HG03521 (cell line): ENCODE results near the gene LDAH.
"Not testable (repeated sequence)": the region's sequence is repeated elsewhere in the genome, so short reads cannot be mapped to it uniquely, and the experiment has no call there.

ENCODE experiments used
- ATAC-seq: cut with Tn5 transposase; IDR thresholded peaks from one replicate; pipeline ENCODE4 v1.9.1; 2021; ENCODE audit warnings: mild to moderate bottlenecking, moderate library complexity; ENCODE audit not compliant: unreplicated experiment

LDAH gene

DNA sequence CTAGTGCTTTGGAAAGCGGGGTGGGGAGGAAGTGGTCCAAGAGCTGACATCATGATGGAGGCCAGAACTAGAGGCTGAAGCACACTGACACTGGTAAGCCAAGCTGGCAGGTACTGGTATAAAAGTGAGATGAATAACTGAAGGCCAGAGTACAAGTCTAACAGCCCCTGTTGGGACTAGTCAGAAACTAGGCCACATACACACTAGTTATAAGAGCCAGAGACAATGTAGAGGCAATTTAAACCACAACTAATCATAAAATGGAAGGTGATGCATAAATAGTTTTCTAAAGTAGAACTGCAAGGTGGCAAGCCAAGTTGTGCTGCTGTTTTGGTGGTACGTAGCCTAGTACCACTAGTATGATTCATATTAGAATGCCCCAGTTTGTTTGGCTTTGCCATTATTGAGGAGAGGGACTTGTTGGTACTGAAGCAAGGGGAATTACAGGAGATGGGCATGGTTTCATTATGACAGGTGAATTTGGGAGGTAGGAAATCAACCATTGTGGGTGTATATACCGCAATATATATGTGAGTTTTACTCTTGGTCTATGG, 98.3 kb downstream of the LDAH start:
- ATAC-seq = no peak

DNA sequence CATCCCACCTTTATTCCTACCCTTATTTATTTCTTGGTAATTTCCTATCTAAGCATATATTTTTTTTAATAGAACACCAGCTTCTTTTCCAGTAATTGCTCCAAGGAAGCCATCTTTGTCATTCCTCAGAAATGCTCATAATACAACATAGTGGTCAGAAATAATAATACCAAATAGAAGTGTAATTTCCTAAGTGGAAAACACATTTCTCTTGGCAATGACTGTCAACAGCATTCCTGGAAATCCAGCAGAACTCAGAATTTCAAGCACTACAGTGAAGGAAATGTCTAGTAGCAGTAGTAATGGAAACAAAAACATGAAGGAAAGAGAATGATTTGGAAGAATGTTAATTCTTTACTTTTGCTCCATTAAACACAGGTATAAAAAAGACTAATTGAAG, 99.4 kb downstream of the LDAH start:
- ATAC-seq = no peak

DNA sequence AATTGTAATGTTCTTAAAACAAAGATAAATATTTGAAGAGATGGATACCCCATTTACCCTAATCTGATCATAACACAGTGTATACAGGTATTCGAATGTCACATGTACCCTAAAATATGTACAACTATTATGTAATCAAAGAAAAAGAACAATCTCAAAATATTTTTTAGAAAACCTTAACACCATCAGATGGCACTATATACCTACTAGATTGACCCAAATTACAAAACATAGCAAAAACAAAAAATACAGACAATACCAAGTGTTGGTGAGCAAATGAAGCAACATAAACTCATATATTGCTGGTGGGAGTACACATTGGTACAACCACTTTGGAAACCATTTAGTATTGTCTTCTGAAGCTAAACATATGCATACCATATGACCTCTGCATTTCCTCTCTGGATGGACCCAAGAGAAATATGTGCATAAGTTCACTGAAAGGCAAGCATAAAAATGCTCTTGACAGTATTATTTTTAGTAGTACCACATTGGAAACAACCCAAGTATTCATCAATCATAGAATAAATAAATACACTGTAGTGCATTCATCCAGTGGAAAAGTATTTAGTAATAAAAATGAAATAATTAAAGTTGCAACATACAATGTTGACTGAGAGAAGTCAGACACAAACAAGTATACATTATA, 100.2 kb downstream of the LDAH start:
- no peak for ATAC-seq

DNA sequence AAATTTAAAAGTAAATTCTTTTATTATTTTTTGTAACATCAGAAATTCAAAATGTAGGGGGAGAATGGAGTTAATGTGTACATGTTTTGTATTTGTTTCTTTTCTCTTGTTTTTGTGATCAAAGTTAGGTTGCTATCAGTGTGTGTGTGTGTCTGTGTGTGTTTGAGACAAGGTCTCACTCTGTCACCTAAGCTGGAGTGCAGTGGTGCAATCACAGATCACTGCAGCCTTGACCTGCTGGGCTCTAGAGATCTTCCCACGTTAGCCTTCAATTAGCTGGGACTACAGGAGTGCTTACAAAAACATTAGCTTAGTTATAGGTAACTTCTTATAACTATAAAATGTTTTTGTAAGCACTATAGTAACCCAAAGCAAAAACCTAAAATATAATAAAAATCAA, 105.3 kb downstream of the LDAH start:
- no peak for ATAC-seq

DNA sequence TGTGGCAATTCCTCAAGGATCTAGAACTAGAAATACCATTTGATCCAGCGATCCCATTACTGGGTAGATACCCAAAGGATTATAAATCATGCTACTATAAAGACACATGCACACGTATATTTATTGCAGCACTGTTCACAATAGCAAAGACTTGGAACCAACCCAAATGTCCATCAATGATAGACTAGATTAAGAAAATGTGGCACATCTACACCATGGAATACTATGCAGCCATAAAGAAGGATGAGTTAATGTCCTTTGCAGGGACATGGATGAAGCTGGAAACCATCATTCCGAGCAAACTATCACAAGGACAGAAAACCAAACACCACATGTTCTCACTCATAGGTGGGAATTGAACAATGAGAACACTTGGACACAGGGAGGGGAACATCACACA, 106.7 kb downstream of the LDAH start:
- ATAC-seq = not testable (repeated sequence)

DNA sequence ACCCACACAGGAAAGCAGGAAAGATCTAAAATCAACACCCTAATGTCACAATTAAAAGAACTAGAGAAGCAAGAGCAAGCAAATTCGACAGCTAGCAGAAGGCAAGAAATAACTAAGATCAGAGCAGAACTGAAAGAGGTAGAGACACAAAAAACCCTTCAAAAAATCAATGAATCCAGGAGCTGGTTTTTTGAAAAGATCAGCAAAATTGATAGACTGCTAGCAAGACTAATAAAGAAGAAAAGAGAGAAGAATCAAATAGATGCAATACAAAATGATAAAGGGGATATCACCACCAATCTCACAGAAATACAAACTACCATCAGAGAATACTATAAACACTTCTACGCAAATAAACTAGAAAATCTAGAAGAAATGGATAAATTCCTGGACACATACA, 108.5 kb downstream of the LDAH start:
- ATAC-seq = not testable (repeated sequence)

DNA sequence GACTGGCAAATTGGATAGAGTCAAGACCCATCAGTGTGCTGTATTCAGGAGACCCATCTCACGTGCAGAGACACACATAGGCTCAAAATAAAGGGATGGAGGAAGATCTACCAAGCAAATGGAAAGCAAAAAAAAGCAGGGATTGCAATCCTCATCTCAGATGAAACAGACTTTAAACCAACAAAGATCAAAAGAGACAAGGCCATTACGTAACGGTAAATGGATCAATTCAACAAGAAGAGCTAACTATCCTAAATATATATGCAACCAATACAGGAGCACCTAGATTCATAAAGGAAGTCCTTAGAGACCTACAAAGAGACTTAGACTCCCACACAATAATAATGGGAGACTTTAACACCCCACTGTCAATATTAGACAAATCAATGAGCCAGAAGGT, 109.3 kb downstream of the LDAH start:
- not testable (repeated sequence) for ATAC-seq

DNA sequence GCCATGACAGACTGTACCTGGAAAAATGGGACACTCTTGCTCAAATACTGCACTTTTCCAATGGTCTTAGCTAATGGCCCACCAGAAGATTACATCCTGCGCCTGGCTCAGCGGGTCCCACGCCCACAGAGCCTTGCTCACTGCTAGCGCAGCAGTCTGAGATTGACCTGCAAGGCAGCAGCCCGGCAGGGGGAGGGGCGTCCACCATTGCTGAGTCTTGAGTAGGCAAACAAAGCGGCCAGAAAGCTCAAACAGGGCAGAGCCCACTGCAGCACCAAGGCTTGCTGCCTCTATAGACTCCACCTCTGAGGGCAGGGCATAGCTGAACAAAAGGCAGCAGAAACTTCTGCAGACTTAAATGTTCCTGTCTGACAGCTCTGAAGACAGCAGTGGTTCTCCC, 111.3 kb downstream of the LDAH start:
- ATAC-seq = not testable (repeated sequence)

DNA sequence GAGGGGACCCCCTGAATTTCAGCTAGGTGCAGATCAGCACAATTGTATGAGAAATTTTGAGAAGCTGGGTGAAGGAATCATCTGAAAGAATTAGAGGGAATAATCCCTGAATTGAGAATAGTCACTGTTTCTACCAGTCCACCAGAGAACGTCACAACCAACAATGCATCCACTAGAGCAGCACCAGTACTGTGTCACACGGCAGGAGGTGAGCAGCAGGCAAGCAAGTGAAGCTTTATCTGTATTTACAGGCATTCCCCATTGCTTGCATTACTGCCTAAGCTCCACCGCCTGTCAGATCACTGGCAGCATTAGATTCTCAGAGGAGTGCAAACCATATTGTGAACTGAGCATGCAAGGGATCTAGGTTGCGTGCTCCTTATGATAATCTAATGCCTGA, 115.3 kb downstream of the LDAH start:
- ATAC-seq = no peak

DNA sequence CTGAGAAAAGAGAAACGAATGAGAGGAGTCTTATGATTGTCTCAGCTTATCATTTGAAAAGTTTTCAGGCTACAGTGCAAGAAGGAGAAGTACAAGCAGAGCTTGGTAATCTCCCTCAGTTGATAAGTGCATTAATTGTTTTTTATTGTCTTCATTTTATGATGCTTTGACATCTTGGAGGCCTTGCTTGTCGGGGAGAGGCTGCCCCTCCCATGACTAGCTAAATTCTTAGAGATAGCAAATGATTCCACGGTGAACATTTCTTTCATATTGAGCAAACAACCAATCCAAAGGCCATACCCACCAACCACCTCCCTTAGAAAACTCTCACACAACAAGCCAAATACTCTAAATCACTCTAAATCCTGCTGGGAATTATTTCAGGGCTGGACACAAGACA, 116.1 kb downstream of the LDAH start:
- no peak for ATAC-seq

DNA sequence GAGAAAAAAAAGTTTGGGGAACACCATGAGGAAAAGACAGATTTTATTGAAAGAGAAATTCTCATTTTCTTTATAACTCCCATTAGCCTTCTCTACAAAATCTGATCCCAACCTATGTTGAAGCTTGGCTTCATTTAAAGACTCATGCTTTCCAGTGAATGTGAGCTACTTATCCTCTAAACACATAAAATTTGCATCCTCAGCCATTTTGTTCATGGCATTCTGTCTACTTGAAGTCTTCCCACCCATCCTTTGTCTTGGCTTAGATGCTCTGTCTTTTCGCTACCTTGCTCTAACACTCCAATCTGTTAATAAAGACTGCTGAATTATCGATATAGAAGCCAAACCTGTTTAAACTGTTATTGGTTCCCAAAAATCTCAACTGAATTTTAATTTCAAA, 116.7 kb downstream of the LDAH start:
- no peak for ATAC-seq

DNA sequence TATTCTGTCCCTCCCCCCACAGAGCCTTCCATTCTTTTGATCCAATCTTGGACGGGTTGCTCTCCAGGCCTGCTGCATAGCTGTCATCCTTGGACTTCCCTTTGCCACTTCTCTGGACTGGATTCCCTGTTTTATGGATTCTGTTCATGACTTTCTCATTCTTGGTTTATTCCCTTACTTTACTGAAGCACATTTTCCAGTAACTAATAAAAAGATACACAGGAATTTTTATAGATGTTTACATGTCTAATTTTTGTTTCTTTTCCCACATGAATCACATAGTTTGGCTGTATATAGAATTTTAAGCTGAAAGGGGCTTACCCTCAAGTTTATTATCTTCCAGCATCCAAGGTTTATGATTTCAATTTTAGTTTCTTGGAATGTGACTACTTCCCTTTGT, 118.0 kb downstream of the LDAH start:
- ATAC-seq = no peak

DNA sequence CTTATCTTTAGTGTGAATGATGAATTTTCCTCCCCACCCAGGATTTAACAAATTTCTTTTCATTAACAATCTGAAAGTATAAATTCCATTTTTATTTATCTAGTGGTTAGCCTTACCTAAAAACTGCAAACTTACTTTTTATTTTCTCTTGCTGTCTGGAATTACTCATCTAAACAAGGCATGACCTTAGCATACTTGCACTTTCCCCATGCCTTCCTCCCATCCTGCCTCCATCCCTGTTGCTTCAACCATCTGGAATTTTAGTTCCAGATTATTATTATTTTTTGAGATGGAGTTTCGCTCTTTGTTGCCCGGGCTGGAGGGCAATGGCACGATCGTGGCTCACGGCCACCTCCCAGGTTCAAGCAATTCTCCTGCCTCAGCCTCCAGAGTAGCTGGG, 120.3 kb downstream of the LDAH start:
- no peak for ATAC-seq

DNA sequence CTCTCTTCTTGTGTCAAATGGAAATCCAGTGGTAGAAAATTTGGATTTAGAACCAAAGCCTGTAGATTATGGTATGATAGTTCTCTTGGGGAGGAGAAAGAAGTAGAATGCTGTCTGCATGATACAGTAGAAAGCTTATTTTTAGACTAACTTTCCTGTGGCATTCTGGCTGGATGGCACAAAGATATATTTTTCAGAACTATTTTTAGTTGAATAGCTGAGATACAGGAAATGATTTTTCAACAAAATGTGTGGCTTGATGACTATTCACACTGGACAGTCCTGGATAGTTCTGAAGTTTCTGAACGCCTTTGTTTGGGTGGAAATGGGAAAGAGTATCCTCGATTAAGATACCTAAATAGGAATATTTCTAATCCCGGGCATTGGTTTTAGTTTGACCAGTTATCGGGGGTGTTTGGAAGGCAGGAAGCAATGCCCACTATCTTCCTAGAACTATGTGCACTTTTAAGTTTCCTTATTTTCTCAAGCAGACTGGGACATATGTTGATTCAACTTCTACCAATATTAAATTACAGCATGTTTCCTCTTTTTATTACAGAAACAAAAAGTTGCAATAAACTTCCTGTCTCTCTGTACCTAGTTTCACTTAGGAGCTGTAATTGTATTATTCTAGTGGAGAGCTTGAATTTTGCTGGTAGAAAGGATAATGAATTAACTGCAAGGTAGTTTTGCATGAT, 123.8 kb downstream of the LDAH start:
- no peak for ATAC-seq

DNA sequence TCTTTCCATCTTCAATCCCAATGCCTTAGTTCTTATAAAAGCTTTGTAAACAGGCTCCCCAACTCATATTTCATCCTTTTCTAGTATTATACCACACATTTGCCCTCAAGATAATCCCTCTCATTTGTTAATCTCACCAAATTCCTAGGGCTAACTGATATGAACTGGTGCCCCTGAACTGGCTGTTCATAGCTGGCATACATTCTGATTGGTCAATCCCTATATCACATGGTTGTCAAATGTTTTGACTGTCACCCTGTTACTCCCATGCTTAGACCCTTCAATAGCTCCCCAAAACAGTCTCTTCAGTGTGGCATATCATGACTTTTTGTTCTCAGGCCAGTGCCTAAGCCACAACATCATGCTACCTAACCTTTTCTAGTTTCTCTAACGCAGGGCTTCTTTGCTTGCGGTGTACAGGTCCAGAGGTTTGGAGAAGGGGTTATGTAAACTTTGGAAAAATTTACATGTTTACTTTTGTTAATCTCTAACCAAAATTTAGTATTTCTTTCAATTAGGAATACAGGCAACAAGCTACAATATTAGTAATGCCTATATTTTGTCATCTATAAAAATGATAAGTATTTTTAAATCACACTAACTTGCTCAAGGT, 125.5 kb downstream of the LDAH start:
- ATAC-seq = no peak

DNA sequence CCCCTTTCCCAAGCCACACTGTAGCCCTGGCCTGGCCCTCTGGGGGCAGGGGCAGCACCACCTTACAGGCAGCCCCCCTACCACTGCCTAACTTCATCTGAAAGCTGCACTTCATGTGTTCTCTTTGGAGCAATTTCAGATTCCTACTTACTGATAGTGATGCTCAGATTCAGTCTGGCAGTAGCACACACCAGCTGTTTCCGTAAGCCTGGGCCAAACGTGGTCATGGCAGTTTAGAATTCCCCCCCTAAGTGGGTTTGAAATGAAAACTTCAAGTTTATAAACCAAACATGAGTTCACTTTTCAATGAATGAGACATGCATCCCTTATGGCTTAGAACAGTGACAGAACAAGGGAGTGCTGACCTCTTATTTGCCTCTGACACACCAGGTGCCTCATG, 126.5 kb downstream of the LDAH start:
- ATAC-seq = no peak

DNA sequence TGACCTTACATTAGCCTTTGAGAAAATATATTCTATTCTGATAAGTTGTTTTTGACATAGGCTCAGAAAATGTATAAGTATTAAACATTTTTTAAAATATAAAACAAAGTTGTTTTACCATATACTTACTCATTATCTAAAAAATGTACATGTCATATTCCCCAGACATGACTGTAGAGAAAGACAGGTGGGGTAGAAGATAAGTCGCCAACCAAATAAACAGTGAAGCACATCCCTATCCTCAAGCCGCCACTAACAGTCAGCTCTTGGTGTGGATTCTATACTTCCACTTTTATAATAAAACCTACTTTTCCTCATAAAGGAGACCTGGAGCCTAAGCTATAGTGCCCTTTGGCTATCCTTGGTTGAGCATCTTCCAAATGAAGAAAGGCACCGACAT, 129.6 kb downstream of the LDAH start:
- ATAC-seq = no peak

DNA sequence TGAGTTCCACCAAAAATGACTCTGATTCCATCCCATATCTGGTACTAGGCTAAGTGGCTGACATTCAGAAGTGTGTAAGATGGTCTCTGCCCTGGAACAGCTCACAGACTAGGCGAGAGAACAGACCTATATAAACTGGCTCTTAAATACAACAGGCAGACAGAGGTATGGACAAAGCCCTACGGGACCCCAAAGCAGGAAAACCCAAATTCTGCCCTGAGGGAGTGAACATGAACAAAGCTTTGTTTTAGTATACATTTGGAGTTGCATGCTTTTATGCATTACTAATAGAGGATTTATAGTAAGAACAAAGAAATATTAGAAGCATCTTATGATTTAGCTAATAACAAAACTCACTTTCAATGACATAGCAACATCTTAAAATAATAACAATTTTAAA, 130.8 kb downstream of the LDAH start:
- no peak for ATAC-seq

DNA sequence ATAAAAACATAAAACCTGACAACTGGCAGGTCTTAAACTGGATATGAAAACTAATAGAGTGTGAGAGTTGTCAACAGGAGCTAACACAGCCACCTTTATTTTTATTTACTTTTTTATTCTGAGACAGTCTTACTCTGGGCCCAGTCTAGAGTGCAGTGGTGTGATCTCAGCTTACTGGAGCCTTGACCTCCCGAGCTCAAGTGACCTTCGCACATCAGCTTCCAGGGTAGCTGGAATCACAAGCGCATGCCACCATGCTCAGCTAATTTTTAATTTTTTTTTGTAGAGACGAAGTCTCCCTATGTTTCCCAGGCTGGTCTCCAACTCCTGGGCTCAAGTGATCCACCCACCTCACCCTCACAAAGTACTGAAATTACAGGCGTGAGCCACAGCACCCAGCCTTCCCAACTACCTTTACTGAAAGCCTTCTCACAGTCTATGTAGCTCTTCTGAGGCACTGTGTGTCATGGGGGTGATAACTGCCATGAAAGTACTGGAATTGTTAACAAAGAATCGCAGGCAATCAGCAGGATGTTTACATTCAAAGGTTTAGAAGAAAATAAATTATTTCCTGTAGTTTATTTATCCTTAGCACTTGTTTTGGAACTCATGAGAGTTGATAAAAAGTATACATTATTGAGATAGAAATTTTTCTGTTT, 131.7 kb downstream of the LDAH start:
- ATAC-seq = no peak

DNA sequence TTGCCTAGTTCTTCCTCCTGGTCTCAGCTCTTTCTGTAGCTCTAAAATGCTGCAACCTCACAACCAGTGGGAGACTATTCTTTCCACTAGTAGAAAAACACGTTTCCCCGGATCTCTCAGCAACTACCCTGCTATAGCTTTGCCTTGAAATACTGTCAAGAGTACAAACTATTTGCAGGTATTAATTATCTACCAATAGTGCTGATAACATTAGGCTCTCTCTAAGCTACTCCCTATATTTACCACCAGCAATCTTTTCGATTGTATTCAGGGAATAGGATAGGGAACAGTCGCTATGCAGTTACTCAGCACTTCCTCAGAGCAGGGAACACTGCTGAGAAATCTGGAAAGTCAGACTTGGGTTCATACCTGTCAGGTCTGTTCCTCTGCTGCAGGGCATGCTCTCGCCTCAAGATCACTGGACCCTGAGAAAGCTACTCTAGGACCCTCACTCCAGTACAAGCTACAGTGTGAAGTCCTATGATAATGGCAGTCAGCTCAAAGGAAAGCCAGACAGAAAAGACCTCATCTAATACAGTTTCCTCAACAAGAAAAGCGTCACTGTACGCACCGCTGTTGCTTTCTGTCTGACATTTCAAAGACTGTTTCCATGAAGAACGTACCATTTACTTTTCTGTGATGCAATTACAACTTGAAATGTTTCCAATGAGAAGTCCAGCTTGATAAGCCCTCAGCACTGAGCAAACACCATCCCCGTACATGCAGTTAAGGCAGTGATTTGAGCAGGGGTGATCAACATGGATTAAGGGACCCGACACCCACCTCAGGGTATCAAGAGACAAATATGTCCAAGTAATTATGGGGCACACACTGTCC, 133.3 kb downstream of the LDAH start:
- ATAC-seq = no peak
